EL (cell line): ENCODE data around the gene PRR35.

Experiments
- DNase-seq: peaks from one replicate; pipeline ENCODE4 v3.0.0-alpha.2; 2016

The PRR35 gene

DNA sequence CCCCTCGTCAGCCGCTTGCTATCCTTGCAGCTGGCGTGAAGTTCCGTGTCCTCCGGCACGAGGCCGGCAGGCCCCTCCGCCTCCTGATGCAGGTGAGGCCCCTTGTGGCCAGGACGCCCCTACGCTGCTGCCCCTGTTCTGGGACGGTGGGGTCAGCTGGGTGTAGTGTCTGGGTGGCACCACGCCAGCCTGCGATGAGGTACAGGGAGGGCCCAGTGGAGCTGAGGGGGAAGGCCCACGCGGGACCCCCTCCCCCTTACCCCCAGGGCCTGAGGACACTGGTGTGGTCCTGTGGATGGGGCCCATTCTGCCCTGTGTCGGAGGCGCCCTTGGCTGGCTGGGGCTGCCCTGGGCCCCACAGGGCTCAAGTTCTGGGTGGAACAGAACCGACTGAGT lies 22.0 kb downstream of the PRR35 start:
- DNase-seq: no peak

- DNase-seq: no peak
These were observed 22.6 kb downstream of the PRR35 start for GRCh38 chr16:582614-583331.

GRCh38 chr16:583470-583814 lies 23.2 kb downstream of the PRR35 start:
- DNase-seq: no peak

DNA sequence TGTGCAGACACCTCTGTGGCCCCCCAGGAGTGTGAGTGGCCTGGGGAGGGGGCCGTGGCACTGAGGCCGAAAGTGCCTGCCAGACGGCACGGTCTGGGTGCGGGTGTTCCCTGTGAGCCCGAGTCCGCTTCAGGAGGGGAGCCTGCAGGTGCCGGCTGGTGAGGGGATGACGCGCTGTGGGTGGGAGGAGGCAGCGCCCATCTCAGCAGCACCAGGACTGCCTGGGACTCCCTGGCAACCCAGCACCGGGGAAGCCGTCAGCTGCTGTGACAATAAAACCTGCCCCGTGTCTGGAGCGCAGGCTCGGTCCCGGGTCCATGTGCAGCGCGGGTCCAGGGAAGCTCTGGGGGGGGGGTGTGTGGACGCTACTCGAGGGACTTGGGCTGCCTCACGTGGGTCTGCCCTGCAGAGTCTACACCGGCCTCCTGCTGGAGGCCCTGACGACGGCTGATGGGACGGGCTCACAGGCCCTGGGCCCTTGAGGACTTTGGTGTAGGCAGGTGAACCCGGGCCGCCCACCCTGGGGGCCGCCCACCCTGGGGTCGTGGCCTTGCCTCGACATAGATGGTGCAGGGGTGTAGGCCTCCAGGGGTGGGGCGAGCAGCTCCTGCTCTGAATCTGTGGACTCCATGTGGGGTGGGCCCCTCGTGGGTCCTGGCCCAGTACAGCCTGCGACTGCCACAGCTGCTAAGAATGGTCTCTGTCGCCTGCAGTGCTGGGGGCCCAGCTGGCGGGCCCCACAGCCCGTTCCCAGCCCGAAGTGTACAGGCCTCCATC lies 23.8 kb downstream of the PRR35 start:
- no peak for DNase-seq

GRCh38 chr16:585351-585750 lies 25.2 kb downstream of the PRR35 start:
- no peak for DNase-seq

- DNase-seq: peak; percentile 35
These were observed 26.0 kb downstream of the PRR35 start for GRCh38 chr16:586047-586644.

- DNase-seq: no peak
These were observed 26.7 kb downstream of the PRR35 start for GRCh38 chr16:586645-587590.

DNA sequence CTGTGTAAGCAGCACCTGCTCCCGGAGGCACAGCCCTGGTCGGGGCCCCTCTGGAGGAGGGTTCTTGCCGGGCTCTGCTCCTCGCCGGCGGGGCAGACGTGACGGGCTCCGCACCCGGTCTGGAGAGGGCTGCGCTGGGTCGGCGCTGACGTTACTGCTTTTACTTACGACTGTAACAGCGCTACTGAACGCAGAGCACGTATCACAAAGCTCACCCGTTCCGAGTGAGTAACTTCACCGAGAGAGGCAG lies 28.4 kb downstream of the PRR35 start:
- DNase-seq: peak; percentile 64

- DNase-seq: peak; percentile 94
These were observed 28.9 kb downstream of the PRR35 start for GRCh38 chr16:588889-589657.

GRCh38 chr16:589658-590187 lies 29.5 kb downstream of the PRR35 start, which contains the start of gene RAB40C:
Gene RAB40C, plus strand, starts transcription at chr16:590066. Its CDS starts 226 bp downstream, at chr16:590292.
- peak; percentile 97 for DNase-seq

- DNase-seq: no peak
These were observed 30.1 kb downstream of the PRR35 start for GRCh38 chr16:590188-590814.

DNA sequence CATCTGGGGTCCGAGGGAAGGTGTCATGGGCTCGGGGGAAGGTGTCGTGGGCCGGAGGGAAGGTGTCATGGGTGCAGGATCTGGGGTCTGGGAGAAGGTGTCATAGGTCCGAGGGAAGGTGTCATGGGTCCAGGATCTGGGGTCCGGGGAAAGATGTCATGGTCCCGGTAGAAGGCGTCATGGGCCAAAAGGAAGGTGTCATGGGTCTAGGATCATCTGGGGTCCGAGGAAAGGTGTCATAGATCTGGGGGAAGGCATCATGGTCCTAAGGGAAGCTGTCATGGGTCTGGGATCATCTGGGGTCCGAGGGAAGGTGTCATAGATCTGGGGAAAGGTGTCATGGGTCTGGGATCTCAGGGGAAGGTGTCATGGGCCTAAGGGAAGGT lies 30.6 kb downstream of the PRR35 start:
- no peak for DNase-seq

DNA sequence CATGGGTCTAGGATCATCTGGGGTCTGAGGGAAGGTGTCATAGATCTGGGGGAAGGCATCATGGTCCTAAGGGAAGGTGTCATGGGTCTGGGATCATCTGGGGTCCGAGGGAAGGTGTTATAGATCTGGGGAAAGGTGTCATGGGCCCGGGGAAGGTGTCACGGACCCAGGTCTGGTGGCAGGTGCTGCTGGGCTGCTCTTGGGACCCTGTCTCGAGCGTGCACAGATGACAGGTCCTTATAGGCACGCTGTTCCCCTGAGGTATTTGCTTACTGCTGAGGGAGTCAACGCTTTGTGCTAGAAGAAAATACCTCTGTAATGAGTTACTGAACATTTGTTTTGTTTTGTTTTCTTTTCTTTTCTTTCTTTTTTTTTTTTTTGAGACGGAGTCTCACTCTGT lies 31.0 kb downstream of the PRR35 start:
- no peak for DNase-seq

DNA sequence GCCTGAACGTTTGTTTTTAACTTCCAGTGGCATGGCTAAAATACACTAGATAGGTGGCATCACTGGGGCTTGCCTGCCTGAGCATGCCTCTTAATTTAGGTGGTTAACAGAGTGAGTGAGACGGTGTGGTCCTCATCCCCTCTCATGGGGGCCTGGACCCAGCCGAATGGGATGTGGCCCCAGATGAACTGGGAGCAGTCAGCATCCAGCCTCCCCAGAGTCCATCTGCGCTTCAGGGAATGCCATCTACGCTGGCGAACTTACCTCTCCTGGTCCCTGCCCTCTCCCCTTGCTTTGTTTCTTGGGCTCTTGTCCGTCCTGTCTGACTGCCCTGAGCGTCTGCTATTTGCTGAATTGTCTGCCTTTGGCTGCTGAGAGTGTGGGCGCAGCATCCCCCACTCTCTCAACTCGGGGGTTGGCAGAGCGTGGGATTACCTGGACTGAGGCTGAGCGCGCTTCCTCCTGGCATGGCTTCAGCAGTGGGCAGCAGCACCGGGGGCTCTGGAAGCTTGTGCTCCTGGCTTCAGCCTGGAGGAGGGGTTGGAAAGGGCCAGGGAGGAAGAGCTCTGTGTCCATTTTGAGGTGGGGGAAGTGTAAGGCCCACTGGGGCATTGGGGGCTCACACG lies 31.8 kb downstream of the PRR35 start:
- DNase-seq: no peak

DNA sequence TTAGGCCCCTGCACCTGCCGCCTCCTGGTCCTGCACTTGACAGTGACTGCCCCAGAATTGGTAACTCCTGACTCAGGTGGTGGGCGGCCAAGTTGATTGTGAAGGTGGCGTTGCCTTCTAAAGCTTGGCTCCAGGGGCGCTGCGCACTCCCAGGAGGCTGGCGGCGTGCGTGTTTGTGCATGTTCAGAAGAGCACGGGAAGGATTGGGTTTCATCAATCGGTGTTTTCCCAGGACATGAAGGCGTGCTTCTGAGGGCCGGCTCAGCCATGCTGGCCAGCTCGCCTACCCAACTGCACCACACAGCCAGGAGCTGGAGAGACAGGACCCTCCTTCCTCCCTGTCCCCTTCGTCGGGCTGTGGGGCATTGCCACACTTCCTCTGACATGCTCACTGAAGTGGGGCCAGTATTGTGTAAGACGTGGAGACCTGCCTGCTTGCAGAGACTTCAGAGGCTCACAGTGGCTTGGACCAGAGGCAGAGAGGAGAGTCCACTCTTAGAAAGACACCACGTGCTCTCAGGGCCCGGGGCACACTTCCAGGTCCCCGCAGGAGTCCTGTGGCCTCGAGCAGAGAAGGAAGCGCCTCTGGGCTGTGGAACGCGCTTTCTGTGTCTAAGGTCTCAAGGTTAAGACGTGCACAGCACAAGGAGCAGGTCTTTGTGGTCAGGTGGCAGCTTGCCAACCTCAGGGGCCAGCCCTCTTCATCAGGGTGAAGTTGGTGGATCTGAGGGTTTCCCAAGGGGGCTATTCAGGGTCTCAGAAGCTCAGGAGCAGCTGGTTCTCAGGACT lies 32.5 kb downstream of the PRR35 start:
- DNase-seq: no peak

DNA sequence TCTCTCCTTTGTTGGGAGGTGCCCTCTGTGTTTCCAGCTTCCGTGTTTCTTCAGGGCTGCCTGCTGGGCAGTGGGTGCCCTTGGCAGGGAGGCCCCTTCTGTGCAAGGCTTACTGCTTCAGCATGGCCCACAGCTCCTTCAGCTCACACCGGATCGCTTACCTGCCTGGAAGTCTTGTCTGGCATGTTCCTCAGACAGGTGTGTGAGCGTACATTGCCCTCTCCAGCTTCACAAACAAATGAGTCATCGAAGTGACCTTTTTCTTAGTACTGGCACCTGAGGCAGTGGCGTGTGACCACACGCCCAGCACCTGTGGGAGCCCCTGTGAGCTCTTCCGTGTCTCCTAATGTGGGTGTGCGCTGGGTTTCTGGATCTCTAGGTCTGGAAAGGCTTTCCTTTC lies 33.2 kb downstream of the PRR35 start:
- DNase-seq: no peak

GRCh38 chr16:593807-594206 lies 33.6 kb downstream of the PRR35 start:
- no peak for DNase-seq

DNA sequence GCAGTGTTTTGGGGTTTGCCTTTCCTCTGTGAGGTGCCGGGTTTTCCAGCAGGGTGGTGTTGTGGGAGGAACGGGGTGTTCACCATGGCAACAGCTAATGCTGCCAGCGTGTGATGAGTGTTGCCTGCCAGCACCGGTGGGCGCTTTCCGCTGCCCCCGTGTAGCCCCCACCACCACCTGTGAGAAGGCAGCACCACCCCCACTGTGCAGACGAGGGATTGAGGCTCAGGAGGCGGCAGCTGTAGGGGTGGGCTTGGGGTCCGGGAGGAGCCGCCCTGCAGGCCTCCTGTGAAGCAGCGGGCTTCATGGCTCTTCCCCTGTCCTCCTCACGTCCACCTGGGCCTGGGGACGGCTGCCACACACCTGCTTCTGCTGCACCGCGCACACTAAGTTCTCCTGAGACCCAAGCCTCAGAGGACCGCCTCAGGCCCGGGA lies 34.9 kb downstream of the PRR35 start:
- no peak for DNase-seq

GRCh38 chr16:595942-596735 lies 35.9 kb downstream of the PRR35 start:
- no peak for DNase-seq

DNA sequence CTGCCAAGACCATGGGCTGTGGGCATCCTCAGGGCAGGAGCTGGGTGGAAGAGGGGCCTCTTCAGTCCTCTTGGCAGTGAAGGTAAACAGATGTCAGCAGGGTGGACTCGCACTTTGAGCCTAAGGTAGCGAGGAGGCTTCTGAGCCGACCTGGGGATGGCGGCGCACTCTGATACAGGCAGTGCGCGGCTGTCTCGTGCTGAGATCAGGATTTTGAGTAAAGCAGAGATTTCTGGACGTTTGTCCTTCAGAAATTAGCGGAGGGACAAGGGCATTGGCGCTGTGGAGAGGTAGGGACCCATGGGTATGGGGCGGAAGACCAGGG lies 36.5 kb downstream of the PRR35 start:
- no peak for DNase-seq
